H9 (cell line): ENCODE data around the gene SUPT5H. TPM values are rescaled to one million over a fixed set of nuclear protein-coding genes. Genes with fewer than 3 reads are reported as not detected.

ENCODE experiments used
- DNase-seq: peaks from one replicate; pipeline ENCODE4 v3.0.0-alpha.2; 2017
- H2AFZ ChIP-seq: one replicate; pipeline ENCODE4 v1.6.1; 2013; ENCODE audit warnings: mild to moderate bottlenecking, low read length, control low read depth, moderate library complexity
- H2AK5ac ChIP-seq: 2 replicates; pipeline ENCODE4 v1.6.1; 2013; ENCODE audit warnings: low read length, control low read depth, mixed read lengths; ENCODE audit not compliant: insufficient read length
- H2BK120ac ChIP-seq: one replicate; pipeline ENCODE4 v1.6.1; 2013; ENCODE audit warnings: low read depth, mild to moderate bottlenecking, low read length, control low read depth, inconsistent platforms; ENCODE audit not compliant: poor library complexity, severe bottlenecking
- H2BK12ac ChIP-seq: 2 replicates; pipeline ENCODE4 v1.6.1; 2013; ENCODE audit warnings: low read length, control low read depth, mixed read lengths, low read depth; ENCODE audit not compliant: insufficient read length
- H2BK15ac ChIP-seq: 2 replicates; pipeline ENCODE4 v1.6.1; 2013; ENCODE audit warnings: low read depth, low read length, control low read depth
- H2BK20ac ChIP-seq: one replicate; pipeline ENCODE4 v1.6.1; 2013; ENCODE audit warnings: low read depth, mild to moderate bottlenecking, low read length, control low read depth, inconsistent platforms; ENCODE audit not compliant: poor library complexity, severe bottlenecking
- H2BK5ac ChIP-seq: 2 replicates; pipeline ENCODE4 v1.6.1; 2013; ENCODE audit warnings: low read length, control low read depth, mixed read lengths; ENCODE audit not compliant: insufficient read length
- H3K14ac ChIP-seq: 2 replicates; pipeline ENCODE4 v1.6.1; 2013; ENCODE audit warnings: low read length, control low read depth; ENCODE audit not compliant: insufficient read depth
- H3K18ac ChIP-seq: 2 replicates; pipeline ENCODE4 v1.6.1; 2013; ENCODE audit warnings: low read depth, mild to moderate bottlenecking, mixed read lengths, low read length, control low read depth; ENCODE audit not compliant: insufficient read length
- H3K23ac ChIP-seq: 2 replicates; pipeline ENCODE4 v1.6.1; 2013; ENCODE audit warnings: low read length, control low read depth, mixed read lengths, low read depth; ENCODE audit not compliant: insufficient read length
- H3K23me2 ChIP-seq: 2 replicates; pipeline ENCODE4 v1.6.1; 2013; ENCODE audit warnings: low read depth, mild to moderate bottlenecking, mixed read lengths, low read length, control low read depth; ENCODE audit not compliant: insufficient read length, poor library complexity, severe bottlenecking
- H3K27ac ChIP-seq: 2 replicates; pipeline ENCODE4 v1.5.1; 2013; ENCODE audit warnings: low read length, control low read depth, mixed read lengths, low read depth; ENCODE audit not compliant: insufficient read length
- H3K27me3 ChIP-seq: 2 replicates; pipeline ENCODE4 v1.6.1; 2013; ENCODE audit warnings: low read length, control low read depth, inconsistent platforms; ENCODE audit not compliant: insufficient read depth
- H3K4ac ChIP-seq: 2 replicates; pipeline ENCODE4 v1.6.1; 2013; ENCODE audit warnings: low read depth, mild to moderate bottlenecking, control low read depth, inconsistent platforms, low read length, moderate library complexity
- H3K4me1 ChIP-seq: 2 replicates; pipeline ENCODE4 v1.6.1; 2013; ENCODE audit warnings: low read length, control low read depth, inconsistent platforms; ENCODE audit not compliant: insufficient read depth
- H3K4me2 ChIP-seq: 2 replicates; pipeline ENCODE4 v1.6.1; 2013; ENCODE audit warnings: low read length, control low read depth, mixed read lengths; ENCODE audit not compliant: insufficient read length, insufficient read depth
- H3K56ac ChIP-seq: 2 replicates; pipeline ENCODE4 v1.6.1; 2013; ENCODE audit warnings: low read depth, mild to moderate bottlenecking, mixed read lengths, low read length, control low read depth; ENCODE audit not compliant: insufficient read length
- H3K79me1 ChIP-seq: 2 replicates; pipeline ENCODE4 v1.6.1; 2013; ENCODE audit warnings: low read depth, mild to moderate bottlenecking, moderate library complexity, low read length, control low read depth, inconsistent platforms; ENCODE audit not compliant: insufficient read depth, poor library complexity, severe bottlenecking
- H3K79me2 ChIP-seq: 2 replicates; pipeline ENCODE4 v1.6.1; 2013; ENCODE audit warnings: low read length, control low read depth, inconsistent platforms; ENCODE audit not compliant: insufficient read depth
- H3K9ac ChIP-seq: 2 replicates; pipeline ENCODE4 v1.6.1; 2013; ENCODE audit warnings: low read length, control low read depth, mixed read lengths; ENCODE audit not compliant: insufficient read length; ENCODE audit errors: extremely low read depth
- H3K9me3 ChIP-seq: one replicate; pipeline ENCODE4 v1.6.1; 2013; ENCODE audit warnings: low read depth, low read length, inconsistent platforms; ENCODE audit not compliant: control insufficient read depth
- H3T11ph ChIP-seq: one replicate; pipeline ENCODE4 v1.6.1; 2013; ENCODE audit warnings: mild to moderate bottlenecking, low read length, control low read depth, inconsistent platforms
- H4K20me1 ChIP-seq: one replicate; pipeline ENCODE4 v1.6.1; 2013; ENCODE audit not compliant: control insufficient read depth, insufficient read length, insufficient read depth
- H4K5ac ChIP-seq: 2 replicates; pipeline ENCODE4 v1.6.1; 2013; ENCODE audit warnings: low read depth, mild to moderate bottlenecking, mixed read lengths, low read length, control low read depth; ENCODE audit not compliant: insufficient read length
- H4K8ac ChIP-seq: replicated peaks from 2 replicates; pipeline ENCODE4 v1.6.1; 2013; ENCODE audit warnings: low read length, control low read depth, mixed read lengths, low read depth; ENCODE audit not compliant: insufficient read length
- H4K91ac ChIP-seq: 2 replicates; pipeline ENCODE4 v1.6.1; 2013; ENCODE audit warnings: low read depth, mild to moderate bottlenecking, moderate library complexity, mixed read lengths, low read length, control low read depth; ENCODE audit not compliant: insufficient read length
- H3K27ac Mint-ChIP-seq, 3 experiments: 2 replicates in 2 of 3; 3 replicates in 1 of 3; pipeline ENCODE4 v1.8.0; 2020 to 2021; ENCODE audit warnings: mixed read lengths in 3 of 3, mild to moderate bottlenecking in 1 of 3, moderate library complexity in 1 of 3
- H3K27me3 Mint-ChIP-seq: 2 replicates; pipeline ENCODE4 v1.8.0; 2021; ENCODE audit warnings: low read depth, mild to moderate bottlenecking, moderate library complexity, mixed read lengths
- H3K36me3 Mint-ChIP-seq, 3 experiments: 2 replicates in 2 of 3; 3 replicates in 1 of 3; pipeline ENCODE4 v1.8.0; 2020 to 2021; ENCODE audit warnings: low read depth in 3 of 3, mixed read lengths in 3 of 3; ENCODE audit not compliant: insufficient read depth in 1 of 3
- H3K4me1 Mint-ChIP-seq, 2 experiments: 2 replicates each; pipeline ENCODE4 v1.8.0; 2020; ENCODE audit warnings: mixed read lengths in 2 of 2
- H3K4me3 Mint-ChIP-seq, 2 experiments: 2 replicates in 1 of 2; 3 replicates in 1 of 2; pipeline ENCODE4 v1.8.0; 2020 to 2021; ENCODE audit warnings: mild to moderate bottlenecking in 2 of 2, mixed read lengths in 2 of 2, moderate library complexity in 1 of 2
- H3K9me3 Mint-ChIP-seq, 2 experiments: 2 replicates in 1 of 2; 3 replicates in 1 of 2; pipeline ENCODE4 v1.8.0; 2020; ENCODE audit warnings: mild to moderate bottlenecking in 2 of 2, mixed read lengths in 2 of 2, moderate library complexity in 1 of 2
- CTCF ChIP-seq: fragments of 200-600 bp; sonication (generic); conservative IDR thresholded peaks from 3 replicates; pipeline ENCODE4 v1.8.0; 2021; ENCODE audit warnings: antibody characterized with exemption, mild to moderate bottlenecking
- WGBS: extraction: QIAGEN DNeasy Blood & Tissue Kit; methylation state at CpG from one replicate; pipeline ENCODE4 v1.1.7; 2013; ENCODE audit warnings: missing lambda C conversion rate, low lambda C conversion rate, mixed read lengths; ENCODE audit not compliant: insufficient read length; ENCODE audit errors: extremely low coverage; 5-methylcytosine and 5-hydroxymethylcytosine counted together
- total RNA-seq: library from RNA; stranded (reverse); gene quantifications from 2 replicates; pipeline ENCODE4 v1.2.1, GENCODE V29; 2021

SUPT5H gene
- total RNA-seq, 1 experiment from 2014 or later, result 145 TPM

- H3K4me1 Mint-ChIP-seq, result peaks cover 3 to 10% of the 10 kb centered on the region in 2 experiments; a peak in 3 of 4 replicates
- H2BK20ac ChIP-seq, result no peak overlapping the region
Observed at GRCh38 chr19:39492225-39492624, 46.8 kb downstream of the SUPT5H start.

More at GRCh38 chr19:39492225-39492624, 46.8 kb downstream of the SUPT5H start:
- DNase-seq, result no peak
- H3K9me3 ChIP-seq, result no peaks in the 10 kb centered on the region
- H3K9ac ChIP-seq, result no peak overlapping the region
- no peaks in the 10 kb centered on the region for H3K79me1 ChIP-seq
- no peaks in the 10 kb centered on the region for H3K27me3 ChIP-seq
- no peak overlapping the region for H3K56ac ChIP-seq
- no peak overlapping the region for H2BK15ac ChIP-seq
- no peak overlapping the region for H3T11ph ChIP-seq
- no peak overlapping the region for H3K4me3 Mint-ChIP-seq
- H3K9me3 Mint-ChIP-seq, result no peaks in the 10 kb centered on the region
- H3K27me3 Mint-ChIP-seq, result peaks cover 10% of the 10 kb centered on the region
- H4K20me1 ChIP-seq, result no peaks in the 10 kb centered on the region
- no peak for TF ChIP-seq CTCF
- H4K91ac ChIP-seq, result no peak overlapping the region
- H2BK120ac ChIP-seq, result no peak overlapping the region
- no peak overlapping the region for H2AFZ ChIP-seq
- H3K79me2 ChIP-seq, result no peaks in the 10 kb centered on the region
- no peak overlapping the region for H3K4me2 ChIP-seq
- H3K14ac ChIP-seq, result no peak overlapping the region
- H2BK5ac ChIP-seq, result no peak overlapping the region
- WGBS, result no CpG with 5 or more reads among the region's 6 CpGs
- H4K5ac ChIP-seq, result no peak overlapping the region
- H3K4me1 ChIP-seq, result no peaks in the 10 kb centered on the region
- no peak overlapping the region for H3K18ac ChIP-seq
- no peak overlapping the region for H3K4ac ChIP-seq
- H3K27ac ChIP-seq, result no peak overlapping the region
- H2AK5ac ChIP-seq, result no peak overlapping the region
- H4K8ac ChIP-seq, result no peak overlapping the region
- H3K36me3 Mint-ChIP-seq, result peaks cover 22 to 41% (median 27%) of the 10 kb centered on the region in 3 experiments
- H3K23ac ChIP-seq, result no peak overlapping the region
- no peak overlapping the region for H3K27ac Mint-ChIP-seq
- H3K23me2 ChIP-seq, result no peaks in the 10 kb centered on the region
- H2BK12ac ChIP-seq, result no peak overlapping the region
